ENCODE measurements around the gene STARD3.

STARD3 gene

GRCh38 chr17:39652587-39653315, 15.8 kb downstream of the STARD3 start:
- peaks cover 38% of the 10 kb centered on the region for H3K36me3 ChIP-seq
- TF ChIP-seq CTCF (IDR thresholded peaks at IDR 0.05) = no peak
- H3K27me3 ChIP-seq = no peaks in the 10 kb centered on the region
- peaks cover 14 to 23% of the 10 kb centered on the region in 2 experiments for H3K4me1 ChIP-seq (ENCODE audit: control insufficient read depth in 1 of 2, insufficient read depth in 1 of 2, low read depth in 1 of 2, low read length in 1 of 2)
- no peak overlapping the region for H3K27ac ChIP-seq
- no peak overlapping the region for H3K4me3 ChIP-seq (ENCODE audit: low read depth in 1 of 2, low read length in 1 of 2)
- H3K9me3 ChIP-seq = no peaks in the 10 kb centered on the region

- no peak overlapping the region for H3K4me3 ChIP-seq (ENCODE audit: low read depth in 1 of 2, low read length in 1 of 2)
- no peak overlapping the region for H3K27ac ChIP-seq
- TF ChIP-seq CTCF (IDR thresholded peaks at IDR 0.05) = no peak
Measured at GRCh38 chr17:39653316-39653661, 16.3 kb downstream of the STARD3 start.

DNA sequence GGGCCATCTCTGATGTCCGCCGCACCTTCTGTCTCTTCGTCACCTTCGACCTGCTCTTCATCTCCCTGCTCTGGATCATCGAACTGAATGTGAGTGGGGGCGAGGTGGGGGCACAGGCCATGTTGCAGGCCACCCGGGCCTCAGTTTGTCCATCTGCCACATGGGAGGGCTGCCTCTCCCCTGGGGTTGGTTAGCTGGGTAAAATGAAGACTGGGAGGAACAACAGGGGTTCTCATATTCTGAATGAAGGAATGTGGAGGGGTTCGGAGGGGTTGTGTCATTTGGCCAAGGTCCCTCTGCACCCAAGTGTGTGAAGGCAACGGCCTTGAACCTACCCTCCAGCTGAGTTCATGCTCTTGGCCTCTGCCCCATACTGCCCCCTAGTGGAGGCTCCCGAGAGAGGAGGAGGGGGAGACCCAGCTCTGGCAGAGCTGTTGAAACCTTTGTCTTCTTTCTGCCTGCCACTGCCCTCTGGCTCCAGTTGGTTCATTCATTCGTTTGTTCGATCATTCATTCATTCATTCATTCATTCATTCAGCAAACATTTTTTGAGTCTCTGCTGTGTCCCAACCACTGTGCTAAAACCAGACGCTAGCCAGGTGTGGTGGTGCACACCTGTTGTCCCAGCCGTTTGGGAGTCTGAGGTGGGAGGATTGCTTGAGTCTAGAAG, 16.9 kb downstream of the STARD3 start:
- Histone ChIP-seq H3K27me3 (no peaks in the 10 kb centered on the region), H3K4me3 (ENCODE audit: low read depth in 1 of 2, low read length in 1 of 2) (no peak overlapping the region), H3K36me3 (peaks cover 49% of the 10 kb centered on the region), H3K4me1 (ENCODE audit: control insufficient read depth in 1 of 2, insufficient read depth in 1 of 2, low read depth in 1 of 2, low read length in 1 of 2) (peaks cover 8 to 16% of the 10 kb centered on the region in 2 experiments), H3K27ac (no peak overlapping the region), H3K9me3 (no peaks in the 10 kb centered on the region)
- peak; percentile 75 for TF ChIP-seq CTCF (IDR thresholded peaks at IDR 0.05)

More at GRCh38 chr17:39653316-39653661, 16.3 kb downstream of the STARD3 start:
- Histone ChIP-seq H3K9me3 (no peaks in the 10 kb centered on the region), H3K4me1 (ENCODE audit: control insufficient read depth in 1 of 2, insufficient read depth in 1 of 2, low read depth in 1 of 2, low read length in 1 of 2) (peaks cover 13 to 21% of the 10 kb centered on the region in 2 experiments), H3K36me3 (peaks cover 44% of the 10 kb centered on the region), H3K27me3 (no peaks in the 10 kb centered on the region)

DNA sequence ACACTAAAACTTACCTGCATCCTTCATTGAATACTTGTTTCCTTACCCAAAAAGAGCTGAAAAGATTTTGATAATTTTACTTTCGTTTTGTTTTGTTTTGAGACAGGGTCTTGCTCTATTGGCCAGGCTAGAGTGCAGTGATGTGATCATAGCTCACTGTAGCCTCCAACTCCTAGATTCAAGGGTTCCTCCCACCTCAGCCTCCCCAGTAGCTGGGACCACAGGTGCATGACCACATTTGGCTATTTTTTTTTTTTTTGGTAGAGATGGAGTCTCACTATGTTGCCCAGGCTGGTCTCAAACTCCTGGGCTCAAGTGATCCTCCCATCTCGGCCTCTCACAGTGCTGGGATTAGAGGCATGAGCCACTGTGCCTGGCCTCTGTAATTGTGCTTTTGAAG, 18.2 kb downstream of the STARD3 start:
- no peaks in the 10 kb centered on the region for H3K9me3 ChIP-seq
- no peaks in the 10 kb centered on the region for H3K27me3 ChIP-seq
- H3K27ac ChIP-seq = no peak overlapping the region
- TF ChIP-seq CTCF (IDR thresholded peaks at IDR 0.05) = no peak
- H3K4me3 ChIP-seq (ENCODE audit: low read depth in 1 of 2, low read length in 1 of 2) = no peak overlapping the region
- H3K36me3 ChIP-seq = peaks cover 62% of the 10 kb centered on the region
- H3K4me1 ChIP-seq (ENCODE audit: control insufficient read depth in 1 of 2, insufficient read depth in 1 of 2, low read depth in 1 of 2, low read length in 1 of 2) = peaks cover 0 to 3% of the 10 kb centered on the region in 2 experiments

- Histone ChIP-seq H3K27me3 (no peaks in the 10 kb centered on the region), H3K27ac (no peak overlapping the region), H3K9me3 (no peaks in the 10 kb centered on the region), H3K36me3 (peaks cover 91% of the 10 kb centered on the region), H3K4me1 (ENCODE audit: control insufficient read depth in 1 of 2, insufficient read depth in 1 of 2, low read depth in 1 of 2, low read length in 1 of 2) (no peaks in the 10 kb centered on the region), H3K4me3 (ENCODE audit: low read depth in 1 of 2, low read length in 1 of 2) (no peak overlapping the region)
- TF ChIP-seq CTCF (IDR thresholded peaks at IDR 0.05) = no peak
Measured at GRCh38 chr17:39658346-39658745, 21.4 kb downstream of the STARD3 start.
